OCI-LY7 (cell line): ENCODE results near the gene KCNQ1OT1. TPM values are rescaled to one million over a fixed set of nuclear protein-coding genes. Genes with fewer than 3 reads are reported as not detected.

Source experiments
- BruUV-seq: library from RNA; stranded (reverse); fragments of 400-500 nt; replicated peaks from 2 replicates; lab custom pipeline; 2021; lab: Mats Ljungman, UMichigan
- CTCF ChIA-PET: fragments of 300-600 bp; sonication (Branson Sonifier 250); formaldehyde crosslinking; loops from one replicate; lab custom pipeline; 2022; ENCODE audit warnings: antibody characterized with exemption; ENCODE audit not compliant: unreplicated experiment; lab: Charles Lee
- POLR2A ChIA-PET: fragments of 300-600 bp; sonication (Branson Sonifier 250); formaldehyde crosslinking; loops from one replicate; lab custom pipeline; 2022; ENCODE audit warnings: antibody characterized with exemption; lab: Charles Lee
- DNase-seq: peaks from one replicate; pipeline ENCODE4 v3.0.0-alpha.2; 2015; ENCODE audit warnings: low spot score
- H2AFZ ChIP-seq: fragments of 200-600 bp; sonication (generic), shearing (Covaris generic); 2 replicates; pipeline ENCODE4 v1.6.1; 2014; ENCODE audit warnings: mild to moderate bottlenecking, antibody characterized with exemption, low read length, moderate library complexity
- H3K27ac ChIP-seq: fragments of 200-600 bp; sonication (generic); 2 replicates; pipeline ENCODE4 v1.5.1; 2014; ENCODE audit warnings: mixed run types, low read depth, mild to moderate bottlenecking, moderate library complexity, low read length, inconsistent platforms; ENCODE audit not compliant: poor library complexity, severe bottlenecking
- H3K36me3 ChIP-seq: fragments of 200-600 bp; sonication (generic); 2 replicates; pipeline ENCODE4 v1.6.1; 2014; ENCODE audit warnings: mild to moderate bottlenecking, antibody characterized with exemption, low read length, moderate library complexity, mixed read lengths; ENCODE audit not compliant: insufficient read depth
- H3K4me1 ChIP-seq: fragments of 200-600 bp; sonication (generic); 2 replicates; pipeline ENCODE4 v1.5.1; 2014; ENCODE audit warnings: mild to moderate bottlenecking, low read length; ENCODE audit not compliant: insufficient read depth, poor library complexity, severe bottlenecking
- H3K4me2 ChIP-seq: fragments of 200-600 bp; sonication (generic); 2 replicates; pipeline ENCODE4 v1.6.1; 2014; ENCODE audit warnings: mild to moderate bottlenecking, low read length
- H3K4me3 ChIP-seq: fragments of 200-600 bp; sonication (generic); 2 replicates; pipeline ENCODE4 v1.5.1; 2014; ENCODE audit warnings: mild to moderate bottlenecking, low read depth, low read length; ENCODE audit not compliant: poor library complexity, severe bottlenecking
- H3K79me2 ChIP-seq: fragments of 200-600 bp; sonication (generic); 2 replicates; pipeline ENCODE4 v1.6.1; 2016; ENCODE audit warnings: low read depth, mild to moderate bottlenecking, low read length, moderate library complexity, mixed read lengths; ENCODE audit not compliant: insufficient read depth
- H3K9me2 ChIP-seq: fragments of 200-600 bp; sonication (generic); 2 replicates; pipeline ENCODE4 v1.6.1; 2016; ENCODE audit warnings: mild to moderate bottlenecking, low read length, mixed read lengths; ENCODE audit not compliant: insufficient read depth
- H3K9me3 ChIP-seq: fragments of 200-600 bp; sonication (generic); 2 replicates; pipeline ENCODE4 v1.6.1; 2014; ENCODE audit warnings: mild to moderate bottlenecking, mixed run types, low read length, mixed read lengths
- H4K20me1 ChIP-seq: fragments of 200-600 bp; sonication (generic); 2 replicates; pipeline ENCODE4 v1.6.1; 2014; ENCODE audit warnings: mild to moderate bottlenecking, antibody characterized with exemption, low read length, moderate library complexity, mixed read lengths; ENCODE audit not compliant: insufficient read depth
- EZH2phosphoT487 ChIP-seq: fragments of 200-600 bp; sonication (generic); IDR thresholded peaks from 2 replicates; pipeline ENCODE4 v1.6.1; 2018; ENCODE audit warnings: low read depth, borderline replicate concordance, mild to moderate bottlenecking, mixed run types, antibody characterized with exemption, low read length, moderate library complexity, mixed read lengths
- intact Hi-C: fragments of 100-400 bp; cut with micrococcal nuclease; formaldehyde crosslinking; loops from one replicate; pipeline ENCODE4 v1.10.0; 2022; ENCODE audit not compliant: unreplicated experiment
- total RNA-seq, 2 experiments: library from RNA; depleted of rRNA in 1 of 2; stranded (reverse); fragments of >200 nt in 1 of 2; shearing (Covaris generic) in 1 of 2; gene quantifications; 2 replicates each; pipeline ENCODE4 v1.2.3, GENCODE V29; 2014 to 2022
- TF ChIP-seq, protein P1 (sequence below): fragments of 200-600 bp; sonication (generic); conservative IDR thresholded peaks from 2 replicates; pipeline ENCODE4 v1.5.1; 2014; ENCODE audit warnings: mild to moderate bottlenecking, antibody characterized with exemption, low read length, moderate library complexity, mixed read lengths

KCNQ1OT1 gene
- total RNA-seq, 2 experiments from 2014 or later: 2.9 to 3.4 TPM

GRCh38 chr11:2631161-2631560 lies 68.6 kb downstream of the KCNQ1OT1 start:
- no peak for DNase-seq
- POLR2A ChIA-PET: no interaction called here
- Histone ChIP-seq H3K9me2 (no peaks in the 10 kb centered on the region), H3K9me3 (peaks cover 25% of the 10 kb centered on the region), H3K4me1 (no peaks in the 10 kb centered on the region), H3K79me2 (no peaks in the 10 kb centered on the region), H3K4me2 (no peak overlapping the region), H3K4me3 (no peak overlapping the region), H3K27ac (no peak overlapping the region), H3K36me3 (no peaks in the 10 kb centered on the region), H4K20me1 (no peaks in the 10 kb centered on the region), H2AFZ (no peak overlapping the region)
- intact Hi-C loops: no loop called here
- CTCF ChIA-PET: no interaction called here
- no peak for TF ChIP-seq EZH2phosphoT487
- TF ChIP-seq, protein P1, sequence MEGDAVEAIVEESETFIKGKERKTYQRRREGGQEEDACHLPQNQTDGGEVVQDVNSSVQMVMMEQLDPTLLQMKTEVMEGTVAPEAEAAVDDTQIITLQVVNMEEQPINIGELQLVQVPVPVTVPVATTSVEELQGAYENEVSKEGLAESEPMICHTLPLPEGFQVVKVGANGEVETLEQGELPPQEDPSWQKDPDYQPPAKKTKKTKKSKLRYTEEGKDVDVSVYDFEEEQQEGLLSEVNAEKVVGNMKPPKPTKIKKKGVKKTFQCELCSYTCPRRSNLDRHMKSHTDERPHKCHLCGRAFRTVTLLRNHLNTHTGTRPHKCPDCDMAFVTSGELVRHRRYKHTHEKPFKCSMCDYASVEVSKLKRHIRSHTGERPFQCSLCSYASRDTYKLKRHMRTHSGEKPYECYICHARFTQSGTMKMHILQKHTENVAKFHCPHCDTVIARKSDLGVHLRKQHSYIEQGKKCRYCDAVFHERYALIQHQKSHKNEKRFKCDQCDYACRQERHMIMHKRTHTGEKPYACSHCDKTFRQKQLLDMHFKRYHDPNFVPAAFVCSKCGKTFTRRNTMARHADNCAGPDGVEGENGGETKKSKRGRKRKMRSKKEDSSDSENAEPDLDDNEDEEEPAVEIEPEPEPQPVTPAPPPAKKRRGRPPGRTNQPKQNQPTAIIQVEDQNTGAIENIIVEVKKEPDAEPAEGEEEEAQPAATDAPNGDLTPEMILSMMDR: no peak
- no TSS peak for BruUV-seq

GRCh38 chr11:2630679-2631078 lies 69.1 kb downstream of the KCNQ1OT1 start:
- H3K36me3 ChIP-seq: no peaks in the 10 kb centered on the region
- no peak overlapping the region for H3K27ac ChIP-seq
- H3K4me3 ChIP-seq: no peak overlapping the region
- no TSS peak for BruUV-seq
- H3K9me3 ChIP-seq: peaks cover 25% of the 10 kb centered on the region
- TF ChIP-seq EZH2phosphoT487: no peak
- TF ChIP-seq, protein P1: no peak
- H3K79me2 ChIP-seq: no peaks in the 10 kb centered on the region
- no peak for DNase-seq
- H4K20me1 ChIP-seq: no peaks in the 10 kb centered on the region
- ChIA-PET POLR2A (no interaction called here), CTCF (no interaction called here)
- no peaks in the 10 kb centered on the region for H3K4me1 ChIP-seq
- H2AFZ ChIP-seq: no peak overlapping the region
- H3K9me2 ChIP-seq: no peaks in the 10 kb centered on the region
- intact Hi-C loops: no loop called here
- H3K4me2 ChIP-seq: no peak overlapping the region

- BruUV-seq: no TSS peak
- Histone ChIP-seq H3K9me3 (peaks cover 5% of the 10 kb centered on the region; the same call in 1 of the 2 replicates), H4K20me1 (no peaks in the 10 kb centered on the region), H3K27ac (no peak overlapping the region), H3K36me3 (no peaks in the 10 kb centered on the region), H3K4me3 (no peak overlapping the region), H3K9me2 (no peaks in the 10 kb centered on the region), H2AFZ (no peak overlapping the region), H3K79me2 (no peaks in the 10 kb centered on the region), H3K4me1 (no peaks in the 10 kb centered on the region), H3K4me2 (no peak overlapping the region)
- POLR2A ChIA-PET: no interaction called here
- TF ChIP-seq, protein P1: no peak
- no peak for TF ChIP-seq EZH2phosphoT487
- DNase-seq: no peak
- intact Hi-C loops: no loop called here
- CTCF ChIA-PET: no interaction called here
These were observed 74.6 kb downstream of the KCNQ1OT1 start for GRCh38 chr11:2625183-2625582.
